Right atrium auricular region (tissue), 2 donors: ENCODE measurements around the gene KLK10. TPM values are rescaled to one million over a fixed set of nuclear protein-coding genes. Genes with fewer than 3 reads are reported as not detected.

Source experiments
- DNase-seq: peaks from one replicate; pipeline ENCODE4 v3.0.0-alpha.2; 2019; ENCODE audit warnings: low spot score
- H3K27ac ChIP-seq, 2 donors: fragments of 200-600 bp; sonication (generic); 1 replicate in 1 of 2; 2 replicates in 1 of 2; pipeline ENCODE4 v1.5.1; 2016 to 2019
- H3K27me3 ChIP-seq, 2 donors: fragments of 200-600 bp; sonication (generic); one replicate each; pipeline versions ENCODE4 v1.5.1 to v1.6.0; 2017 to 2019
- H3K36me3 ChIP-seq: fragments of 200-600 bp; sonication (generic); one replicate; pipeline ENCODE4 v1.5.1; 2016
- H3K4me1 ChIP-seq, 2 donors: fragments of 200-600 bp; sonication (generic); one replicate each; pipeline versions ENCODE4 v1.5.1 to v1.6.0; 2017 to 2019
- H3K4me3 ChIP-seq, 2 donors: fragments of 200-600 bp; sonication (generic); 1 replicate in 1 of 2; 2 replicates in 1 of 2; pipeline ENCODE4 v1.5.1; 2017 to 2019; ENCODE audit warnings: mild to moderate bottlenecking in 1 of 2, moderate library complexity in 1 of 2
- H3K9me3 ChIP-seq, 2 donors: fragments of 200-600 bp; sonication (generic); one replicate each; pipeline ENCODE4 v1.5.1; 2019
- total RNA-seq, 2 donors: library from RNA; depleted of rRNA; stranded (reverse); fragments of >200 nt; gene quantifications; one replicate each; pipeline ENCODE4 v1.1.0, GENCODE V29; 2016
- TF ChIP-seq, protein P1 (sequence below), 2 donors: fragments of 200-600 bp; sonication (generic); IDR thresholded peaks; one replicate each; pipeline ENCODE4 v1.5.1; 2019; ENCODE audit warnings: antibody characterized with exemption in 2 of 2

The KLK10 gene
- total RNA-seq, 2 donors from 2014 or later: 4.5 TPM; not detected in 1

DNA sequence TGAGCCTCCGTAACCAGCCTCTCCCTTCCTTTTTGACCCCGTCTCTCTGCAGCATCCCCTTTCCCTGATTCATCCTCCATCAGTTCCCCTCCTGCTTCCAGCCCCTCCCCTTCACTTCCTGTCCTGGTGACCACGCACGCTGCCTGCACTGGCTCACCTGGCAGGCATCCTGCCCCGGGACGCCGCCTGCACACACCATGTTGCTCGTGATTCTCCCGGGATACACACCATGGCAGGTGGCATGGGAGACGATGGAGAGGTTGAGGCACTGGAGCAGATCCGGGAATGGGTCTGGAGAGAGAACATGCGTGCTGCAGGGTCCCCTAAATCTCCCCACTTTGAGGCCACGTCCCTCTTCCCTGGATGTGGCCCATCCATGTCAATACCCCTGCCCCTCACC, 11.1 kb upstream of the KLK10 start:
- Histone ChIP-seq H3K4me3 (no peak overlapping the region), H3K27ac (no peak overlapping the region), H3K9me3 (no peaks in the 10 kb centered on the region), H3K27me3 (no peaks in the 10 kb centered on the region), H3K4me1 (no peaks in the 10 kb centered on the region), H3K36me3 (no peaks in the 10 kb centered on the region)
- no peak for DNase-seq
- TF ChIP-seq, protein P1, sequence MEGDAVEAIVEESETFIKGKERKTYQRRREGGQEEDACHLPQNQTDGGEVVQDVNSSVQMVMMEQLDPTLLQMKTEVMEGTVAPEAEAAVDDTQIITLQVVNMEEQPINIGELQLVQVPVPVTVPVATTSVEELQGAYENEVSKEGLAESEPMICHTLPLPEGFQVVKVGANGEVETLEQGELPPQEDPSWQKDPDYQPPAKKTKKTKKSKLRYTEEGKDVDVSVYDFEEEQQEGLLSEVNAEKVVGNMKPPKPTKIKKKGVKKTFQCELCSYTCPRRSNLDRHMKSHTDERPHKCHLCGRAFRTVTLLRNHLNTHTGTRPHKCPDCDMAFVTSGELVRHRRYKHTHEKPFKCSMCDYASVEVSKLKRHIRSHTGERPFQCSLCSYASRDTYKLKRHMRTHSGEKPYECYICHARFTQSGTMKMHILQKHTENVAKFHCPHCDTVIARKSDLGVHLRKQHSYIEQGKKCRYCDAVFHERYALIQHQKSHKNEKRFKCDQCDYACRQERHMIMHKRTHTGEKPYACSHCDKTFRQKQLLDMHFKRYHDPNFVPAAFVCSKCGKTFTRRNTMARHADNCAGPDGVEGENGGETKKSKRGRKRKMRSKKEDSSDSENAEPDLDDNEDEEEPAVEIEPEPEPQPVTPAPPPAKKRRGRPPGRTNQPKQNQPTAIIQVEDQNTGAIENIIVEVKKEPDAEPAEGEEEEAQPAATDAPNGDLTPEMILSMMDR (IDR thresholded peaks at IDR 0.05): no peak

DNA sequence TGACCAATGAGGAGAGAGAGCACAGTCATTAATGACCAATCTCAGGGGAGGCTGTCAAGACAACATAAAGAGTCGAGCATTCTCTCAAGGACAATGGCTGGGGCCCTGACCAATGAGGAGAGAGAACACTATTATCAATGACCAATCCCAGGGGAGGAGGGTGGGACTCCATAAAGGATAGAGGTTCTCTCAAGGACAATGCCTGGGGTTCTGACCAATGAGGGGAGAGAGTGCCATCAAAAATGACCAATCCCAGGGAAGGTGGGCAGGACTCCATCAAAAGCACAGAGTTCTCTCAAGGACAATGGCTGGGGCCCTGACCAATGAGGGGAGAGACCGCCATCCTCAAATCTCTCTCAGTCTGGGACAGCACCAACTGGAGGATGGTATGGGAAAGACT, 10.2 kb upstream of the KLK10 start:
- Histone ChIP-seq H3K36me3 (no peaks in the 10 kb centered on the region), H3K4me1 (no peaks in the 10 kb centered on the region), H3K9me3 (no peaks in the 10 kb centered on the region), H3K27me3 (no peaks in the 10 kb centered on the region), H3K27ac (no peak overlapping the region), H3K4me3 (no peak overlapping the region)
- DNase-seq: no peak
- TF ChIP-seq, protein P1 (IDR thresholded peaks at IDR 0.05): no peak

DNA sequence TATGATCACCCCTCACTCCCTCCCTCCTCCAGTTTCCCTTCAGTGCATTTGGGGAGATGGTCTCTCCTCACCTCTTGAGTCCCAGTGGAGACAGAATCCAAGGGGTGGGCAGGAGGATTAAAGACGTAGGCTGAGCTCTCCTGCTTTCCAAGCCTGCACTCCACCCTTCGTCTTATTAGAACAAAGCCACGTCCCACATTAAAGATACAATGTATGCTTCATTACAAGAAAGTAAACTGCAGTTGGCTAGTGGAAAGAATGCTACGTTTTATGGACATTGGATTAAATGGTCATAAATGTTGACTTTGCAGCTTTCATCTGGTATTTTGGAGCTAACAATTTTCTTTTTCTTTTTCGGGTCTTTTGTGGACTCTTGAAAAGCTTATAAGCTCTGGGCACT, 8.4 kb upstream of the KLK10 start:
- TF ChIP-seq, protein P1 (IDR thresholded peaks at IDR 0.05): no peak
- no peaks in the 10 kb centered on the region for H3K27me3 ChIP-seq

DNA sequence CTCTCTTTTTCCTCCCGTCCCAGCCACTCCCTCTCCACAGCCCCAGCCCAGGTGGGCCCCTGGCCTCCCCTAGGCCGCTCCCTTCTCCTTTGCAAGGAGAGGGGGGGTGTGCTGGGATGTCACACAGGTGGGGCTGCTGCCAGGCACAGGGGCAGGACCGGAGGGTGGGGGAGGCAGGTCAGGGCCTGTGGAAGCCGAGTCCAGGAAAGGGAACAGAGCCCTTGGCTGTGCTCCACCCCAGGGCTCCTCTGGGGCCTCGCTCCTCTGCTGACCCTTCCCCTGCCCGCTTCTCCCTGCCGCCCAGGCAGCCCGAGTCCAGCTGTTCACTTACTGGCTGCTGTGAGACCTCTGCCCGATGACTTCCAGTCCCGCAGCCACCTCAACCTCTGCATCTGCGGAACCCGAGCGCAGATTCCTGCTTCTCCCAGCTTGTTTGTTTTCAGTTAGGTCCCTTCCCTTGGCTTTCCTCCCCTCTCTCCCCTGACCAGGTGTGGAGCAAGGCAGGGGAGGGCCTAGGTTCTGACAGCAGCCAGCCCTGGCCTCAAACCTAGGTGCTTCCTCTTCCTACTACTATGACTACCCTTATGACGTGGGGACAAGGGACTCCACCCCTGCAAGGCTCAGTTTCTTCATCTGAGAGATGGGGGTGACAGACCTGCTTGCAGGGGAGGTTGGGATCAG, 7.8 kb upstream of the KLK10 start:
- TF ChIP-seq, protein P1 (IDR thresholded peaks at IDR 0.05): no peak
- Histone ChIP-seq H3K27me3 (no peaks in the 10 kb centered on the region), H3K27ac (no peak overlapping the region), H3K4me3 (no peak overlapping the region), H3K4me1 (no peaks in the 10 kb centered on the region), H3K36me3 (no peaks in the 10 kb centered on the region), H3K9me3 (no peaks in the 10 kb centered on the region)
- no peak for DNase-seq

More for the DNA sequence above, 8.4 kb upstream of the KLK10 start:
- no peak overlapping the region for H3K27ac ChIP-seq
- no peak overlapping the region for H3K4me3 ChIP-seq
- no peaks in the 10 kb centered on the region for H3K4me1 ChIP-seq
- no peaks in the 10 kb centered on the region for H3K36me3 ChIP-seq
- H3K9me3 ChIP-seq: no peaks in the 10 kb centered on the region
- no peak for DNase-seq

DNA sequence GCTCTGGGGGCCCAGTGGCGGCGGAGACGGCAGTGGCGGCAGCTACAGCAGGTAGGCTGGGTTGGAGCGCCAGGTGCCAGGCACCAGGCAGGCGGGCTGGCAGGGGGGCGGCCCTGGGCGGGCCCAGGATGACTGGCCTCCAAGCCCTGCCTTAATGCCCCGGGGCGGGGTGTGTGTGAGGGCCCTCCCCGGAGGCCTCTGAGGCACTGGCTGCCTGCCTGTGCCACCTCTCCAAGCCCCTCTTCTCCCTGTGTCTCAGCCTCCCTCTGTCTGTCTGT, 7.0 kb upstream of the KLK10 start, which contains the start of gene KLK11:
TSS of gene KLK11 (minus strand) at position 63 of the 278 bp plus-strand sequence. CDS start 985 bp downstream, outside the sequence.
- DNase-seq: no peak
- H3K36me3 ChIP-seq: no peaks in the 10 kb centered on the region
- TF ChIP-seq, protein P1 (IDR thresholded peaks at IDR 0.05): no peak
- H3K9me3 ChIP-seq: no peaks in the 10 kb centered on the region
- H3K27me3 ChIP-seq: no peaks in the 10 kb centered on the region
- H3K4me3 ChIP-seq: no peak within 1 kb of the TSS
- H3K27ac ChIP-seq: no peak within 1 kb of the TSS
- H3K4me1 ChIP-seq: no peaks in the 10 kb centered on the region
